Loucy (cell line): Measurements from ENCODE around the gene RPTOR.

Experiments used
- CTCF ChIP-seq: fragments of 200-600 bp; sonication (generic); conservative IDR thresholded peaks from 2 replicates; pipeline ENCODE4 v1.5.1; 2014; ENCODE audit warnings: mild to moderate bottlenecking, antibody characterized with exemption, low read length
- EZH2phosphoT487 ChIP-seq: fragments of 200-600 bp; IDR thresholded peaks from 2 replicates; pipeline ENCODE4 v1.6.1; 2018; ENCODE audit warnings: antibody characterized with exemption, mild to moderate bottlenecking, moderate library complexity, borderline replicate concordance

- TF ChIP-seq CTCF (no peak), EZH2phosphoT487 (no peak)
These were observed 328.1 kb downstream of the RPTOR start for GRCh38 chr17:80872501-80873306.
